T47D (cell line): ENCODE data around the gene KRTAP1-3.
"Not testable (repeated sequence)": the region's sequence is repeated elsewhere in the genome, so short reads cannot be mapped to it uniquely, and the experiment has no call there.

Experiments used
- DNase-seq, 2 experiments: peaks; one replicate each; pipeline versions ENCODE4 v3.0.0 to v3.0.0-alpha.2; 2011 to 2012; ENCODE audit warnings: low read depth in 1 of 2, low spot score in 1 of 2
- JUND ChIP-seq: IDR thresholded peaks from 2 replicates; pipeline ENCODE4 v1.6.1; 2012; ENCODE audit warnings: low read depth
- in situ Hi-C: cut with HindIII; loops from 2 replicates; pipeline ENCODE4 v1.10.0; 2016; ENCODE audit warnings: low sequenced_read_pairs, low pct_unique_long_range_greater_than_20kb

The KRTAP1-3 gene

GRCh38 chr17:41063449-41063848 lies 28.8 kb upstream of the KRTAP1-3 start:
- in situ Hi-C loops = no loop called here
- DNase-seq = no peak
- TF ChIP-seq JUND = no peak

- no peak for DNase-seq
- in situ Hi-C loops = no loop called here
- no peak for TF ChIP-seq JUND
These were observed 27.3 kb upstream of the KRTAP1-3 start for GRCh38 chr17:41061964-41062363.

GRCh38 chr17:41060052-41060604 lies 25.5 kb upstream of the KRTAP1-3 start, which contains the start of gene KRTAP2-3:
KRTAP2-3 (minus strand) TSS chr17:41060114; CDS start chr17:41060050, 64 bp downstream.
- in situ Hi-C loops = no loop called here
- no peak for DNase-seq

GRCh38 chr17:41059276-41060051 lies 24.8 kb upstream of the KRTAP1-3 start:
- in situ Hi-C loops, DNase-seq: not testable (repeated sequence)

More at GRCh38 chr17:41060052-41060604, 25.5 kb upstream of the KRTAP1-3 start, which contains the start of gene KRTAP2-3:
- no peak for TF ChIP-seq JUND

GRCh38 chr17:41058741-41059140 lies 24.1 kb upstream of the KRTAP1-3 start:
- in situ Hi-C loops = no loop called here
- no peak for DNase-seq
- no peak for TF ChIP-seq JUND

GRCh38 chr17:41057547-41057946 lies 22.9 kb upstream of the KRTAP1-3 start:
- in situ Hi-C loops = no loop called here
- no peak for DNase-seq
- no peak for TF ChIP-seq JUND

GRCh38 chr17:41055130-41055529 lies 20.5 kb upstream of the KRTAP1-3 start, which contains the start of gene KRTAP2-2:
KRTAP2-2 (minus strand) TSS chr17:41055230; CDS start chr17:41055211, 19 bp downstream.
- in situ Hi-C loops, DNase-seq: not testable (repeated sequence)

- in situ Hi-C loops = not testable (repeated sequence)
These were observed 19.9 kb upstream of the KRTAP1-3 start for GRCh38 chr17:41054556-41054955.

GRCh38 chr17:41054025-41054424 lies 19.4 kb upstream of the KRTAP1-3 start:
- in situ Hi-C loops = no loop called here
- no peak for TF ChIP-seq JUND
- no peak for DNase-seq

More at GRCh38 chr17:41054556-41054955, 19.9 kb upstream of the KRTAP1-3 start:
- not testable (repeated sequence) for DNase-seq

GRCh38 chr17:41052566-41052965 lies 17.9 kb upstream of the KRTAP1-3 start:
- TF ChIP-seq JUND = no peak
- DNase-seq = no peak
- in situ Hi-C loops = no loop called here

- DNase-seq = peak in 1 of 2 experiments; percentile 57
- no peak for TF ChIP-seq JUND
- in situ Hi-C loops = no loop called here
These were observed 14.4 kb upstream of the KRTAP1-3 start for GRCh38 chr17:41049110-41049509.

GRCh38 chr17:41048441-41048840 lies 13.8 kb upstream of the KRTAP1-3 start:
- DNase-seq = no peak
- no peak for TF ChIP-seq JUND
- in situ Hi-C loops = no loop called here

- DNase-seq, in situ Hi-C loops: not testable (repeated sequence)
These were observed 12.2 kb upstream of the KRTAP1-3 start, which contains the start of gene KRTAP2-1 for GRCh38 chr17:41046735-41047465. KRTAP2-1 (minus strand) TSS chr17:41047316; CDS start chr17:41047267, 49 bp downstream.
